ENCODE measurements around the gene ADAMTSL2.

DNA sequence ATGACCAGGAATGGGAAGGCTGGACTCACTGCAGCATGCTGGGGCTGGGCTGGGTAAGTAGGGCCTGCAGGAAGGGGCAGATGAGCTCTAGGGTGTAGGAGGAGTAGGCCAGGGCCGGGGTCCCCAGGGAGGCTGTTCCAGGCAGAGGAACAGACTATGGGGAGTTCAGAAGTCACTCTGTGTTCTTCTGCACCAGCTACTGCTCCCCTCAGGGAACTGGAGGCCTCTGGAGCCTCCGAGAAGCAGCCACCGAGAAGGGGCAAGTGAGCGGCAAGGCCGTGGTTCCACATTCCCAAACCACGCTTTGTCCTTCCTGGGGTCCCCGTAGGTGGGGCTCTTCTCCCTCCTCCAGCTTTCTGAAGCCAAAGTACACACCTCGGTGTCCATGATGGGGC is 47.2 kb upstream of the ADAMTSL2 start:
- TF ChIP-seq, protein P1, sequence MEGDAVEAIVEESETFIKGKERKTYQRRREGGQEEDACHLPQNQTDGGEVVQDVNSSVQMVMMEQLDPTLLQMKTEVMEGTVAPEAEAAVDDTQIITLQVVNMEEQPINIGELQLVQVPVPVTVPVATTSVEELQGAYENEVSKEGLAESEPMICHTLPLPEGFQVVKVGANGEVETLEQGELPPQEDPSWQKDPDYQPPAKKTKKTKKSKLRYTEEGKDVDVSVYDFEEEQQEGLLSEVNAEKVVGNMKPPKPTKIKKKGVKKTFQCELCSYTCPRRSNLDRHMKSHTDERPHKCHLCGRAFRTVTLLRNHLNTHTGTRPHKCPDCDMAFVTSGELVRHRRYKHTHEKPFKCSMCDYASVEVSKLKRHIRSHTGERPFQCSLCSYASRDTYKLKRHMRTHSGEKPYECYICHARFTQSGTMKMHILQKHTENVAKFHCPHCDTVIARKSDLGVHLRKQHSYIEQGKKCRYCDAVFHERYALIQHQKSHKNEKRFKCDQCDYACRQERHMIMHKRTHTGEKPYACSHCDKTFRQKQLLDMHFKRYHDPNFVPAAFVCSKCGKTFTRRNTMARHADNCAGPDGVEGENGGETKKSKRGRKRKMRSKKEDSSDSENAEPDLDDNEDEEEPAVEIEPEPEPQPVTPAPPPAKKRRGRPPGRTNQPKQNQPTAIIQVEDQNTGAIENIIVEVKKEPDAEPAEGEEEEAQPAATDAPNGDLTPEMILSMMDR (IDR thresholded peaks at IDR 0.05) = no peak
- no peak for TF ChIP-seq POLR2A (IDR thresholded peaks at IDR 0.05; ENCODE audit: low read depth)
